T-helper 2 cell treated with Interferon-gamma antibody and Interleukin-4, amounts not matched to agents 5 μg/mL and 100 μg/mL, for 36 hours (primary cell): Measurements from ENCODE around the gene PCGF3.
A peak's percentile ranks its signal among the peaks of the same experiment; 100 is the strongest.

Experiments
- DNase-seq: peaks from one replicate; pipeline ENCODE4 v3.0.0; 2021; ENCODE audit warnings: low spot score
- H3K27ac Mint-ChIP-seq: one replicate; pipeline ENCODE4 v1.8.0; 2021; ENCODE audit warnings: mild to moderate bottlenecking, mixed read lengths
- H3K27me3 Mint-ChIP-seq: one replicate; pipeline ENCODE4 v1.8.0; 2021; ENCODE audit warnings: low read depth, mixed read lengths
- H3K36me3 Mint-ChIP-seq: one replicate; pipeline ENCODE4 v1.8.0; 2021; ENCODE audit warnings: low read depth, mixed read lengths
- H3K4me1 Mint-ChIP-seq: one replicate; pipeline ENCODE4 v1.8.0; 2021; ENCODE audit warnings: low read depth, mixed read lengths
- H3K4me3 Mint-ChIP-seq: one replicate; pipeline ENCODE4 v1.8.0; 2022; ENCODE audit warnings: mild to moderate bottlenecking, moderate library complexity, mixed read lengths
- H3K9me3 Mint-ChIP-seq: one replicate; pipeline ENCODE4 v1.8.0; 2021; ENCODE audit warnings: mixed read lengths

Gene PCGF3

DNA sequence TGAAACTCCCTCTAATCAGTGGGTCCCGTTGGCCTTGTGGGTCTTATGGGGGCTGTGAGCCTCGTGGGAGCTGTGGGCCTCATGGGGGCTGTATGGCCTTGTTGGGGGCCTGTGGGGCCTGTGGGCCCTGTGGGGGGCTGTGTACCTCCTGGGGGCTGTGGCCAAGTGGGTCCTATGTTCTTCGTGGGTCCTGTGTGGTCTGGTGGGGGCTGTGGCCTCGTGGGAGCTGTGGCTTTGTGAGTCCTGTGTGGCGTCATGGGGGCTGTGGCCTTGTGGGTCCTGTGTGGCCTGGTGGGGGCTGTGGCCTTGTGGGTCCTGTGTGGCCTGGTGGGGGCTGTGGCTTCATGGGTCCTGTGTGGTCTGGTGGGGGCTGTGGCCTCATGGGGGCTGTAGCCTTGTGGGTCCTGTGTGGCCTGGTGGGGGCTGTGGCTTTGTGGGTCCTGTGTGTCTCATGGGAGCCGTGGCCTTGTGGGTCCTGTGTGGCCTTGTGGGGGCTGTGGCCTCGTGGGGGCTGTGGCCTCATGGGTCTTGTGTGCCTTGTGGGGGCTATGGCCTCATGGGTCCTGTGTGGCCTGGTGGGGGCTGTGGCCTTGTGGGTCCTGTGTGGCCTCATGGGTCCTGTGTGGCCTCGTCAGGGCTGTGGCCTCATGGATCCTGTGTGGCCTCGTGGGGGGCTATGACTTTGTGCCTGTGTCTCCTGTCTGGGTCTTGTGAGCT is 7.4 kb downstream of the PCGF3 start:
- H3K9me3 Mint-ChIP-seq: no peaks in the 10 kb centered on the region
- H3K36me3 Mint-ChIP-seq: peaks cover 9% of the 10 kb centered on the region
- H3K27me3 Mint-ChIP-seq: no peaks in the 10 kb centered on the region
- H3K27ac Mint-ChIP-seq: no peak overlapping the region
- DNase-seq: no peak
- H3K4me3 Mint-ChIP-seq: no peak overlapping the region
- peaks cover 8% of the 10 kb centered on the region for H3K4me1 Mint-ChIP-seq

GRCh38 chr4:714087-714486 is 8.5 kb downstream of the PCGF3 start:
- no peak overlapping the region for H3K4me3 Mint-ChIP-seq
- H3K27me3 Mint-ChIP-seq: no peaks in the 10 kb centered on the region
- H3K9me3 Mint-ChIP-seq: no peaks in the 10 kb centered on the region
- H3K4me1 Mint-ChIP-seq: peaks cover 8% of the 10 kb centered on the region
- H3K36me3 Mint-ChIP-seq: peaks cover 7% of the 10 kb centered on the region
- DNase-seq: no peak
- no peak overlapping the region for H3K27ac Mint-ChIP-seq

- Mint-ChIP-seq H3K27me3 (no peaks in the 10 kb centered on the region), H3K36me3 (peaks cover 22% of the 10 kb centered on the region), H3K4me3 (no peak overlapping the region), H3K9me3 (no peaks in the 10 kb centered on the region), H3K27ac (no peak overlapping the region), H3K4me1 (peaks cover 2% of the 10 kb centered on the region)
- no peak for DNase-seq
Observed at GRCh38 chr4:717601-718320, 12.1 kb downstream of the PCGF3 start.

DNA sequence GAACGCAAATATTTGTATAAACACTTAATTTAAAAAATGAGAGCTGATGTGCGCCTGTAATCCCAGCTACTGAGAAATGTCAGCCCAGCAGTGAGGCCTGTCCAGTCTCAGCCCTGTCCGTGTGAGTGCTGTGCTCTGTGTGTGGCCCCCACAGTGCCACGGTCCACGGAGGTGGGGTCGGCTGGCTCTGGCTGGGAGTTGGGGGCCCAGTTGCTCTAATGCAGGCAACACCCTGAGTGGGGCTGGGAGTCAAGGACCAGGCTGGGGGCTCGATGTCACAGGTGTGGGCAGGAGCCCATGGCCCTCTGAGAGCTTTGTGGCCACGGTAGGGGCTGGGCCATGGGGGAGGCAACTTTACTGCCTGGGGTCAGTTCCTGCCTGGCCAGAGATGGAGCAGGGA is 12.8 kb downstream of the PCGF3 start:
- H3K4me1 Mint-ChIP-seq: peaks cover 2% of the 10 kb centered on the region
- H3K9me3 Mint-ChIP-seq: no peaks in the 10 kb centered on the region
- H3K27me3 Mint-ChIP-seq: no peaks in the 10 kb centered on the region
- no peak for DNase-seq
- peaks cover 29% of the 10 kb centered on the region for H3K36me3 Mint-ChIP-seq
- H3K4me3 Mint-ChIP-seq: no peak overlapping the region
- H3K27ac Mint-ChIP-seq: no peak overlapping the region

- H3K36me3 Mint-ChIP-seq: peaks cover 30% of the 10 kb centered on the region
- DNase-seq: no peak
- H3K4me3 Mint-ChIP-seq: no peak overlapping the region
- H3K4me1 Mint-ChIP-seq: peaks cover 2% of the 10 kb centered on the region
- no peaks in the 10 kb centered on the region for H3K9me3 Mint-ChIP-seq
- no peak overlapping the region for H3K27ac Mint-ChIP-seq
- no peaks in the 10 kb centered on the region for H3K27me3 Mint-ChIP-seq
Observed at GRCh38 chr4:720111-720860, 14.7 kb downstream of the PCGF3 start.

- Mint-ChIP-seq H3K27me3 (no peaks in the 10 kb centered on the region), H3K27ac (peak overlapping the region; percentile 26), H3K36me3 (peaks cover 30% of the 10 kb centered on the region), H3K4me3 (no peak overlapping the region), H3K9me3 (no peaks in the 10 kb centered on the region), H3K4me1 (peaks cover 2% of the 10 kb centered on the region)
- no peak for DNase-seq
Observed at GRCh38 chr4:721261-722168, 15.9 kb downstream of the PCGF3 start.

- H3K27ac Mint-ChIP-seq: no peak overlapping the region
- H3K27me3 Mint-ChIP-seq: no peaks in the 10 kb centered on the region
- no peak for DNase-seq
- H3K9me3 Mint-ChIP-seq: no peaks in the 10 kb centered on the region
- H3K4me1 Mint-ChIP-seq: no peaks in the 10 kb centered on the region
- no peak overlapping the region for H3K4me3 Mint-ChIP-seq
- H3K36me3 Mint-ChIP-seq: peaks cover 30% of the 10 kb centered on the region
Observed at GRCh38 chr4:722169-722725, 16.6 kb downstream of the PCGF3 start.

DNA sequence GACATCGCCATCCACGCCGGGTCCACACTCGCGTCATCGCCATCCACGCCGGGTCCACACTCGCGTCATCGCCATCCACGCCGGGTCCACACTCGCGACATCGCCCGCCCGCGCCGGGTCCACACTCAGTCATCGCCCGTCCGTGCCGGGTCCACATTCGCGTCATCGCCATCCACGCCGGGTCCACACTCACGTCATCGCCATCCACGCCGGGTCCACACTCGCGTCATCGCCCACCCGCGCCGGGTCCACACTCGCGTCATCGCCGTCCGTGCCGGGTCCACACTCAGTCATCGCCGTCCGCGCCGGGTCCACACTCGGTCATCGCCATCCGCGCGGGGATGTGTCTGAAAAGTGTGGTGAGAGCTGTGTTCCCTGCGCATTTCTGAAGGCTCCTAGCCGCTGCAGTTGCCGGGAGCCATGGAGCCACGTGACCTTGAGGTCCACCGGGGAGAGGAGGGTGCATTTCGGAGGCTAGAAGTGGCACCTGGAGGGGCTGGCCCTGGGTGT is 17.3 kb downstream of the PCGF3 start:
- H3K27me3 Mint-ChIP-seq: no peaks in the 10 kb centered on the region
- H3K36me3 Mint-ChIP-seq: peaks cover 30% of the 10 kb centered on the region
- H3K4me3 Mint-ChIP-seq: no peak overlapping the region
- no peak overlapping the region for H3K27ac Mint-ChIP-seq
- no peak for DNase-seq
- no peaks in the 10 kb centered on the region for H3K9me3 Mint-ChIP-seq
- H3K4me1 Mint-ChIP-seq: no peaks in the 10 kb centered on the region

DNA sequence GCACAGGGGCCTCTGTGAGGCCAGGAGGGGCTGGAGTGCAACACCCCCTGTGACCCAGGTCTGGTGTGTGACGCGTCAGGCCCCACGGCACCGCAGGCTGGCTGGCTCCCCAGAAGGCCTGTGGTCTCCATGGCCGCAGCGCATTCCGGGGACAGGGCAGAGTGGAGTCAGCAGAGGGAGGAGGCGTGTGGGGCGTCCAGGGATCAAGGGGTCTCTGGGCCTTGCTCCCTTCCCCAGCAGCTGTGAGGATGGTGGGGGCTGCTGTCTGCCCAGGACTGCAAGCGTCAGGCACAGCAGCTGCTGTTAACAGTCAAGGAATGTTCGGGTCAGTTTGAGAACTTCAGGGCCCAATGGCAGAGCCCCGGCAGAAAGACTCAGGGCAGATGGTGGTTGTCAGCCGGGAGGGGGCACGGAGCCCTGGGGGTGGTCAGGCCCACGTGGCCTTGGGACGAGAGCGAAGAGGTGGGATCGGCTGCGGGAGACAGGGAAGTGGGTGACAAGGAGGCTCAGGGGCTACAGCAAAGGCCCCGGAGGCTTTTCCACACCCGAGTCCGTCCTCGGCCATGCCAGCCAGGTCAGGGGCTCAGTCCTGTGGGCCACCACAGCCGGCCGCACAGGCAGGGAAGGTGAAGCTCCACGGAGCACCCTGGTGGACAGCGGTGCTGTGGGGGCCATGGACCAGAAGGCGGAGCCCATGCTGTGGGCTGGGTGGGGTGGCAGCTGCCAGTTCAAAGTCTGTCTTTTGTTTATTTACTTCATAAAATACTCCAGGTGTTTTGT is 18.3 kb downstream of the PCGF3 start:
- Mint-ChIP-seq H3K4me1 (no peaks in the 10 kb centered on the region), H3K27ac (no peak overlapping the region), H3K27me3 (no peaks in the 10 kb centered on the region), H3K4me3 (no peak overlapping the region), H3K36me3 (peaks cover 30% of the 10 kb centered on the region), H3K9me3 (no peaks in the 10 kb centered on the region)
- DNase-seq: no peak

- Mint-ChIP-seq H3K36me3 (peaks cover 26% of the 10 kb centered on the region), H3K4me1 (no peaks in the 10 kb centered on the region), H3K9me3 (no peaks in the 10 kb centered on the region), H3K27me3 (no peaks in the 10 kb centered on the region), H3K4me3 (no peak overlapping the region), H3K27ac (no peak overlapping the region)
- no peak for DNase-seq
Observed at GRCh38 chr4:725391-726234, 20.0 kb downstream of the PCGF3 start.

GRCh38 chr4:726235-726787 is 20.7 kb downstream of the PCGF3 start:
- no peak overlapping the region for H3K27ac Mint-ChIP-seq
- H3K4me1 Mint-ChIP-seq: no peaks in the 10 kb centered on the region
- no peaks in the 10 kb centered on the region for H3K27me3 Mint-ChIP-seq
- H3K36me3 Mint-ChIP-seq: peaks cover 28% of the 10 kb centered on the region
- no peak for DNase-seq
- no peaks in the 10 kb centered on the region for H3K9me3 Mint-ChIP-seq
- H3K4me3 Mint-ChIP-seq: no peak overlapping the region

GRCh38 chr4:726838-727237 is 21.2 kb downstream of the PCGF3 start:
- H3K4me3 Mint-ChIP-seq: no peak overlapping the region
- no peaks in the 10 kb centered on the region for H3K27me3 Mint-ChIP-seq
- no peaks in the 10 kb centered on the region for H3K4me1 Mint-ChIP-seq
- peaks cover 22% of the 10 kb centered on the region for H3K36me3 Mint-ChIP-seq
- DNase-seq: no peak
- no peak overlapping the region for H3K27ac Mint-ChIP-seq
- no peaks in the 10 kb centered on the region for H3K9me3 Mint-ChIP-seq
